Naive B cell (primary cell): Measurements from ENCODE around the gene MLKL. TPM values are rescaled to one million over a fixed set of nuclear protein-coding genes. Genes with fewer than 3 reads are reported as not detected.

Experiments
- polyA plus RNA-seq, 6 donors: library from polyadenylated mRNA; unstranded; fragments of 300-500 nt; fragmentation: Illumina TruSeq; gene quantifications; one replicate each; pipeline ENCODE4 v1.2.3, GENCODE V29; 2021; ENCODE audit warnings: low read depth in 6 of 6

MLKL gene
- polyA plus RNA-seq, 6 donors from 2014 or later = 1.7 to 7.6 (median 3.8) TPM

Other genes starting within 250 kb of the MLKL start
- 100 to 1,000 TPM in 1 of 6 donors, 10 to 100 TPM in 5; 71.4 to 112 (median 94.1) TPM for gene GLG1, start 93.7 kb downstream of the MLKL start, polyA plus RNA-seq
- gene RFWD3, start 34.0 kb downstream of the MLKL start, polyA plus RNA-seq = 10 to 100 TPM; 12.7 to 40.9 (median 23.7) TPM
- 1 to 10 TPM in 1 of 6 donors, under 1 TPM in 2, not detected in 3; 0.21 to 3.1 (median 0.29) TPM for gene FA2H, start 74.0 kb upstream of the MLKL start, polyA plus RNA-seq